ENCODE measurements around the gene ULK3.

The ULK3 gene

DNA sequence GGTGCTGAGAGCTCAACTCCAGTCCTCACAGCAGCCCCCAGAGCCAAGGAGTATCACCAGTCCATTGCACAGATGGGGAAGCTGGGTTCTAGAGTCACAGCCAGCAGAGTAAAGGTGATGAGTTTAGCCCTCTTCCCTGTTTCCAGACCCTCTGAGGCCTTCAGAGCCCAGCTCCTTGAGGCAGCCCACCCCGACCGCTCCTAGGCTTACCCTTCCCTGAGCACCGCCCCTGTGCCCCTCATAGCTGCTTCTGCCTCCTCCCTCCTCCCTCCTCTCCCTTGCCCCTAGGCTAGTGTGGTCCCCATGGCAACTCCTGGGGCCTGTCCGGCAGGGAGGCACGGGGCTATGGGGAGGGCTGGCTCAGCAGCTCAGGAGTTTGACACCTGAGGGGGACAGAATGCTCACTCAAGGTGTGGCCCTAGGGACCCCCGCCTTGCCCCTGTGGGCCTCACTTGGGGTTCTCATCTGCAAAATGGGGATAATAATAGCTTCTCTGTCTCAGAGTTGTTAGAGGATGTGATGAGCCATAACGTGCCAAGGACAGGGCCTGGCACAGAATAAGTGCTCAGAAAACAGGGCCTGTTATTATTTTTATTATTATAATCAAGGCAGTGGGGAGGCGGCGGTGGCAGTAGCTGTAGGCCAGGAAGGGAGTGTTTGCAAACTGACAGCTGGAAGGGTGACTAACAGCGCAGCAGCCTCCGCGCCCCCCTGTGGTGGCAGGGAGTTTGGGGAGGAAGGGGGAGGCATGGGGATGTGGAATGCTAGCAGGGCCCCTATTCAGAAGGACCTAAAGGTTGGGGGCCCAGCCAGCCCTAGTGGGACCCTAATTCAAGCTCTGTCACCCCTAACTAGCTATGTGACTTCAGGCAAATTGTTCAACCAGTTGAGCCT lies 49.6 kb downstream of the ULK3 start:
- peaks cover 72% of the 10 kb centered on the region for H4K20me1 ChIP-seq (ENCODE audit: insufficient read depth, low read length)
- peaks cover 75% of the 10 kb centered on the region for H3K36me3 ChIP-seq (replicated peaks; ENCODE audit: low read depth, low read length)
- H3K4me3 ChIP-seq (ENCODE audit: low read length) = peak overlapping the region; percentile 93
- peaks cover 98% of the 10 kb centered on the region for H3K4me1 ChIP-seq (ENCODE audit: low read length)
- H3K27ac ChIP-seq (ENCODE audit: low read length) = peak overlapping the region; percentile 97
- TF ChIP-seq, protein P1, sequence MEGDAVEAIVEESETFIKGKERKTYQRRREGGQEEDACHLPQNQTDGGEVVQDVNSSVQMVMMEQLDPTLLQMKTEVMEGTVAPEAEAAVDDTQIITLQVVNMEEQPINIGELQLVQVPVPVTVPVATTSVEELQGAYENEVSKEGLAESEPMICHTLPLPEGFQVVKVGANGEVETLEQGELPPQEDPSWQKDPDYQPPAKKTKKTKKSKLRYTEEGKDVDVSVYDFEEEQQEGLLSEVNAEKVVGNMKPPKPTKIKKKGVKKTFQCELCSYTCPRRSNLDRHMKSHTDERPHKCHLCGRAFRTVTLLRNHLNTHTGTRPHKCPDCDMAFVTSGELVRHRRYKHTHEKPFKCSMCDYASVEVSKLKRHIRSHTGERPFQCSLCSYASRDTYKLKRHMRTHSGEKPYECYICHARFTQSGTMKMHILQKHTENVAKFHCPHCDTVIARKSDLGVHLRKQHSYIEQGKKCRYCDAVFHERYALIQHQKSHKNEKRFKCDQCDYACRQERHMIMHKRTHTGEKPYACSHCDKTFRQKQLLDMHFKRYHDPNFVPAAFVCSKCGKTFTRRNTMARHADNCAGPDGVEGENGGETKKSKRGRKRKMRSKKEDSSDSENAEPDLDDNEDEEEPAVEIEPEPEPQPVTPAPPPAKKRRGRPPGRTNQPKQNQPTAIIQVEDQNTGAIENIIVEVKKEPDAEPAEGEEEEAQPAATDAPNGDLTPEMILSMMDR (IDR thresholded peaks at IDR 0.05; ENCODE audit: low read depth, low read length) = peak; percentile 58
- TF ChIP-seq EZH2phosphoT487 (IDR thresholded peaks at IDR 0.05; ENCODE audit: low read depth) = no peak
- H3K4me2 ChIP-seq (ENCODE audit: low read length) = peak overlapping the region; percentile 100
- H3K79me2 ChIP-seq (ENCODE audit: low read length) = peaks cover 100% of the 10 kb centered on the region
- H3K9ac ChIP-seq (ENCODE audit: low read length) = peak overlapping the region; percentile 99
- no peak overlapping the region for H2AFZ ChIP-seq (ENCODE audit: low read depth, low read length)
- H3K9me3 ChIP-seq (ENCODE audit: insufficient read depth, low read length) = no peaks in the 10 kb centered on the region; the same call in 1 of the 2 replicates
- no peaks in the 10 kb centered on the region for H3K27me3 ChIP-seq (ENCODE audit: low read depth, low read length)

DNA sequence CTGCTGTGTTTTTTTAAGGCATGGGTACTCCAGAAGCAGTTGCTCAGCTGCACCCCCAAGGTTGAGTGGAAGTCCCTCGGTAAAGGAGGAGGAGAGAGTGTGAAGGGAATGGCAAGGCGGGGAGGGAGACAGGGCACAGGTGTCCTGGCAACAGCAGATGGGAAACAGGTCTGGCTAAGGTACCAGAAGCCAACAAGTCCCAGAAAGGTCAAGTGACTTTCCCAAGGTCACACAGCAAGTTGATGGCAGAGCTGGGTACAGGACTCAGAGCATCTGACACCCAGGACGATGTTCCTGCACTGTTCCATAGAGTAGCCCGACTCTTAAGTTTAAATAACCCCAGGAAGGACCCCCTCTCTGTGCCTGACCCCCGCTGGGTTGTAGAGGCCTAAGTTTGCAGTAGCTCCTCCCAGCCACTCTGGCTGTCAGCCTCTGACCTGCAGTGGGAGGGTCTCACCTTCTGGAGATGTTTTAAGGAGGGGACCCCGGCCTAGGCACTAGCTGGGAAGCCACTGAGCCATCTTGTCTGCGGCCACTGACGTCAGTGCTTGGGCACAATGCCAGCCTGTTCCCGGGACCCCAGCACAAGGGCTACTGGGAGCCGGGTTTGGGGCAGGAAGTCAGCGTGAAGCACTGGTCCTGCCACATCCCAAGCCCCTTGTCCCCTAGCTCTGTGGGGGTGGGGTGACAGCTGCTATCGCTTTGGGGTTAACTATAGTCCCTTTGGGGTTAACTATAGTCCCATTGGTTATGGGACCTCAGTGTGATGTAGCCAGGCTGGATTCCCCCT lies 50.5 kb downstream of the ULK3 start:
- peak overlapping the region; percentile 99 for H3K9ac ChIP-seq (ENCODE audit: low read length)
- no peak overlapping the region for H2AFZ ChIP-seq (ENCODE audit: low read depth, low read length)
- TF ChIP-seq, protein P1 (IDR thresholded peaks at IDR 0.05; ENCODE audit: low read depth, low read length) = no peak
- no peak for TF ChIP-seq EZH2phosphoT487 (IDR thresholded peaks at IDR 0.05; ENCODE audit: low read depth)
- no peaks in the 10 kb centered on the region; the same call in 1 of the 2 replicates for H3K9me3 ChIP-seq (ENCODE audit: insufficient read depth, low read length)
- H3K4me3 ChIP-seq (ENCODE audit: low read length) = peak overlapping the region; percentile 93
- peaks cover 97% of the 10 kb centered on the region for H3K4me1 ChIP-seq (ENCODE audit: low read length)
- H3K27me3 ChIP-seq (ENCODE audit: low read depth, low read length) = no peaks in the 10 kb centered on the region
- peaks cover 70% of the 10 kb centered on the region for H3K36me3 ChIP-seq (replicated peaks; ENCODE audit: low read depth, low read length)
- H3K79me2 ChIP-seq (ENCODE audit: low read length) = peaks cover 100% of the 10 kb centered on the region
- peak overlapping the region; percentile 100 for H3K4me2 ChIP-seq (ENCODE audit: low read length)
- H4K20me1 ChIP-seq (ENCODE audit: insufficient read depth, low read length) = peaks cover 63% of the 10 kb centered on the region
- H3K27ac ChIP-seq (ENCODE audit: low read length) = peak overlapping the region; percentile 97

DNA sequence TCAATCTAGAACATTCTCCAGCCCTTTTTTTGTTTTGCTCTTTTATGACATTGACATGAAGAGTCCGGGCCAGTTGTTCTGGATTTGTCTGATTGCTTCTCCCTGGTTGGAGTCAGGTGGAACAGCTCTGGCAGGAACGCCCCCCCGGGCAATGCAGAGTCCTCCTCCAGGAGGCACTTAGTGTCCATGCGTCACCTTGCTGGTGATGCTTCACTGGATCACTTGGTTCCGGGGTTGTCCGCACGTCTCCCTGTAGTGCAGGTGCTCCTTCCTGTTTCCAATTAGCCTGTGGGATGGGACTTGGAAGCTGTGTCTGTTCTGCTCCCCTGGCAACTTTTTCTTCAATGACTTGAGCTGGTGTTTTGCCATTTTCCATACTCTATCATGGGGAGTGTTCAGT lies 51.3 kb downstream of the ULK3 start:
- Histone ChIP-seq H2AFZ (ENCODE audit: low read depth, low read length) (no peak overlapping the region), H3K36me3 (replicated peaks; ENCODE audit: low read depth, low read length) (peaks cover 75% of the 10 kb centered on the region), H3K27me3 (ENCODE audit: low read depth, low read length) (no peaks in the 10 kb centered on the region), H3K9me3 (ENCODE audit: insufficient read depth, low read length) (no peaks in the 10 kb centered on the region; the same call in 1 of the 2 replicates), H3K27ac (ENCODE audit: low read length) (peak overlapping the region; percentile 97), H3K79me2 (ENCODE audit: low read length) (peaks cover 99% of the 10 kb centered on the region), H3K4me3 (ENCODE audit: low read length) (peak overlapping the region; percentile 93), H3K9ac (ENCODE audit: low read length) (peak overlapping the region; percentile 99), H3K4me1 (ENCODE audit: low read length) (peaks cover 96% of the 10 kb centered on the region), H3K4me2 (ENCODE audit: low read length) (peak overlapping the region; percentile 100), H4K20me1 (ENCODE audit: insufficient read depth, low read length) (peaks cover 55% of the 10 kb centered on the region)
- TF ChIP-seq, protein P1 (IDR thresholded peaks at IDR 0.05; ENCODE audit: low read depth, low read length) = no peak
- TF ChIP-seq EZH2phosphoT487 (IDR thresholded peaks at IDR 0.05; ENCODE audit: low read depth) = no peak

DNA sequence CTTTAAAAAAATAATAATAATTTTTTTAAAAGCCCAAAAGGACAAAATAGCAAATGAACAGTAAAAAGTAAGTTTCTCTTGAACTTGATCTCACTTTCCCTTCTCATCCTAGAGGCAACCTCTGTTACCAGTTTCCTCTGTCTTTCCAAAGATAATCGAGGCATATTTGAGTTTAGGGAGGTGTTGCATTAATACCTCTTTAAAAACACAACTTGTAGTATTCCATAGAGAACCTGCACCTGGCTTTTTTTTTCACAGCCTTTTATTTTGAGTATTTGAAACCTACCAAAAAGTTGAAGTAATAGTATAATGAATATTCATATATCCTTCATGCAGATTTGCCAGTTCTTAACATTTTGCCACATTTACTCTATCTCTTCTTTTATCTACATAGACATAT lies 51.9 kb downstream of the ULK3 start:
- no peak overlapping the region for H2AFZ ChIP-seq (ENCODE audit: low read depth, low read length)
- H3K27me3 ChIP-seq (ENCODE audit: low read depth, low read length) = no peaks in the 10 kb centered on the region
- peaks cover 99% of the 10 kb centered on the region for H3K79me2 ChIP-seq (ENCODE audit: low read length)
- TF ChIP-seq, protein P1 (IDR thresholded peaks at IDR 0.05; ENCODE audit: low read depth, low read length) = no peak
- no peak for TF ChIP-seq EZH2phosphoT487 (IDR thresholded peaks at IDR 0.05; ENCODE audit: low read depth)
- peak overlapping the region; percentile 100 for H3K4me2 ChIP-seq (ENCODE audit: low read length)
- H3K9me3 ChIP-seq (ENCODE audit: insufficient read depth, low read length) = no peaks in the 10 kb centered on the region; the same call in 1 of the 2 replicates
- peaks cover 75% of the 10 kb centered on the region for H3K36me3 ChIP-seq (replicated peaks; ENCODE audit: low read depth, low read length)
- peaks cover 49% of the 10 kb centered on the region for H4K20me1 ChIP-seq (ENCODE audit: insufficient read depth, low read length)
- H3K27ac ChIP-seq (ENCODE audit: low read length) = peak overlapping the region; percentile 97
- H3K9ac ChIP-seq (ENCODE audit: low read length) = peak overlapping the region; percentile 99
- peak overlapping the region; percentile 93 for H3K4me3 ChIP-seq (ENCODE audit: low read length)
- H3K4me1 ChIP-seq (ENCODE audit: low read length) = peaks cover 96% of the 10 kb centered on the region

All from OCI-LY3 (cell line).